BE2C (cell line): ENCODE results near the gene UTP14A.

Experiments used
- DNase-seq: peaks from one replicate; pipeline ENCODE4 v3.0.0-alpha.2; 2020
- H3K27me3 ChIP-seq: fragments of 250-450 bp; sonication (Bioruptor Pico); 2 replicates; pipeline ENCODE4 v1.5.1; 2020; ENCODE audit warnings: mild to moderate bottlenecking
- H3K36me3 ChIP-seq: fragments of 250-450 bp; sonication (Bioruptor Pico); 2 replicates; pipeline ENCODE4 v1.5.1; 2020; ENCODE audit warnings: mild to moderate bottlenecking
- H3K4me1 ChIP-seq: fragments of 250-450 bp; sonication (Bioruptor Pico); 2 replicates; pipeline ENCODE4 v1.5.1; 2020
- H3K4me3 ChIP-seq: 2 replicates; pipeline ENCODE4 v1.5.1; 2011; ENCODE audit warnings: low read depth, low read length
- H3K9me3 ChIP-seq: fragments of 250-450 bp; sonication (Bioruptor Pico); 2 replicates; pipeline ENCODE4 v1.5.1; 2020
- CTCF ChIP-seq: IDR thresholded peaks from 2 replicates; pipeline ENCODE4 v1.5.1; 2012; ENCODE audit warnings: mild to moderate bottlenecking, low read depth, low read length

UTP14A gene

GRCh38 chrX:129939986-129940385 is 34.0 kb downstream of the UTP14A start:
- Histone ChIP-seq H3K36me3 (no peaks in the 10 kb centered on the region), H3K4me3 (no peak overlapping the region)

GRCh38 chrX:129940721-129941120 is 34.8 kb downstream of the UTP14A start:
- no peaks in the 10 kb centered on the region for H3K27me3 ChIP-seq
- no peaks in the 10 kb centered on the region for H3K4me1 ChIP-seq
- no peak for TF ChIP-seq CTCF
- H3K36me3 ChIP-seq, result no peaks in the 10 kb centered on the region
- no peak for DNase-seq
- no peaks in the 10 kb centered on the region for H3K9me3 ChIP-seq
- H3K4me3 ChIP-seq, result no peak overlapping the region

More at GRCh38 chrX:129939986-129940385, 34.0 kb downstream of the UTP14A start:
- H3K9me3 ChIP-seq, result no peaks in the 10 kb centered on the region
- no peak for TF ChIP-seq CTCF
- no peak for DNase-seq
- no peaks in the 10 kb centered on the region for H3K27me3 ChIP-seq
- H3K4me1 ChIP-seq, result no peaks in the 10 kb centered on the region

GRCh38 chrX:129945131-129945530 is 39.2 kb downstream of the UTP14A start:
- H3K4me3 ChIP-seq, result no peak overlapping the region
- no peaks in the 10 kb centered on the region for H3K9me3 ChIP-seq
- no peaks in the 10 kb centered on the region for H3K36me3 ChIP-seq
- no peaks in the 10 kb centered on the region for H3K27me3 ChIP-seq
- no peak for TF ChIP-seq CTCF
- DNase-seq, result no peak
- no peaks in the 10 kb centered on the region for H3K4me1 ChIP-seq

GRCh38 chrX:129953334-129953648 is 47.3 kb downstream of the UTP14A start:
- H3K4me3 ChIP-seq, result no peak overlapping the region
- H3K27me3 ChIP-seq, result no peaks in the 10 kb centered on the region
- H3K4me1 ChIP-seq, result no peaks in the 10 kb centered on the region
- DNase-seq, result no peak
- no peaks in the 10 kb centered on the region for H3K36me3 ChIP-seq
- no peak for TF ChIP-seq CTCF
- H3K9me3 ChIP-seq, result no peaks in the 10 kb centered on the region

GRCh38 chrX:129953881-129954280 is 47.9 kb downstream of the UTP14A start:
- TF ChIP-seq CTCF, result no peak
- Histone ChIP-seq H3K27me3 (no peaks in the 10 kb centered on the region), H3K4me1 (no peaks in the 10 kb centered on the region), H3K36me3 (no peaks in the 10 kb centered on the region), H3K4me3 (no peak overlapping the region), H3K9me3 (no peaks in the 10 kb centered on the region)
- DNase-seq, result no peak

GRCh38 chrX:129954804-129955203 is 48.8 kb downstream of the UTP14A start:
- no peaks in the 10 kb centered on the region for H3K9me3 ChIP-seq
- no peak overlapping the region for H3K4me3 ChIP-seq
- H3K27me3 ChIP-seq, result no peaks in the 10 kb centered on the region
- DNase-seq, result no peak
- no peaks in the 10 kb centered on the region for H3K36me3 ChIP-seq
- H3K4me1 ChIP-seq, result no peaks in the 10 kb centered on the region
- TF ChIP-seq CTCF, result no peak
